Measurements from ENCODE around the gene TMEM120B.

TMEM120B gene

DNA sequence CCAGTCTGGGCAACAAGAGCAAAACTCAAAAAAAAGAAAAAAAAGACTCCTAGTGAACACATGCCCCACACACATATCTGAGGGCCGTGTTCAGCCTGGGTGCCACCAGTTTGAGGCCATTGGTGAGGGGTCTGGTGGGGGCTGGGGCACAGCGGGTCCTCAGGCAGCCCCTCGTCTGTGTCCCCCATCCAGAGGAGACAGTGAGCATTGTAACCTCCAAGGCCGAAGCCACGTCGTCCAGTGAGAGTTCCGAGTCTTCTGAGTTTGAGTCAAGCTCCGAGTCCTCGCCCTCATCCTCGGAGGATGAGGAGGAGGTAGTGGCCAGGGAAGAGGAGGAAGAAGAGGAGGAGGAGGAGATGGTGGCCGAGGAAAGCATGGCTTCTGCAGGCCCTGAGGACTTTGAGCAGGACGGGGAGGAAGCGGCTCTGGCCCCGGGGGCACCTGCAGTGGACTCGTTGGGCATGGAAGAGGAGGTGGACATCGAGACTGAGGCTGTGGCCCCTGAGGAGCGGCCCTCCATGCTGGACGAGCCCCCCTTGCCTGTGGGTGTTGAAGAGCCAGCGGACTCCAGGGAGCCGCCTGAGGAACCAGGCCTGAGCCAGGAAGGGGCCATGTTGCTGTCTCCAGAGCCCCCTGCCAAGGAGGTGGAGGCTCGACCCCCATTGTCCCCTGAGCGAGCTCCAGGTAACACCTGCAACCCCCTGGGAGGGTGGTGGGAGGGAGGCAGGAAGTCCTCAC, 106.8 kb downstream of the TMEM120B start:
- Histone ChIP-seq H3K4me3 (IDR thresholded peaks at IDR 0.05; ENCODE audit: insufficient read depth, low read depth, low read length) (no peak overlapping the region), H3K27me3 (ENCODE audit: insufficient read depth, low read depth) (no peaks in the 10 kb centered on the region), H2AFZ (ENCODE audit: low read depth) (no peak overlapping the region), H3K36me3 (ENCODE audit: insufficient read depth) (no peaks in the 10 kb centered on the region), H3K9ac (no peak overlapping the region), H3K4me1 (ENCODE audit: low read depth, poor library complexity, severe bottlenecking) (no peaks in the 10 kb centered on the region), H3K4me2 (no peak overlapping the region), H4K20me1 (ENCODE audit: insufficient read depth) (no peaks in the 10 kb centered on the region), H3K27ac (no peak overlapping the region), H3K79me2 (ENCODE audit: insufficient read depth, low read depth) (no peaks in the 10 kb centered on the region)
- TF ChIP-seq, protein P1, sequence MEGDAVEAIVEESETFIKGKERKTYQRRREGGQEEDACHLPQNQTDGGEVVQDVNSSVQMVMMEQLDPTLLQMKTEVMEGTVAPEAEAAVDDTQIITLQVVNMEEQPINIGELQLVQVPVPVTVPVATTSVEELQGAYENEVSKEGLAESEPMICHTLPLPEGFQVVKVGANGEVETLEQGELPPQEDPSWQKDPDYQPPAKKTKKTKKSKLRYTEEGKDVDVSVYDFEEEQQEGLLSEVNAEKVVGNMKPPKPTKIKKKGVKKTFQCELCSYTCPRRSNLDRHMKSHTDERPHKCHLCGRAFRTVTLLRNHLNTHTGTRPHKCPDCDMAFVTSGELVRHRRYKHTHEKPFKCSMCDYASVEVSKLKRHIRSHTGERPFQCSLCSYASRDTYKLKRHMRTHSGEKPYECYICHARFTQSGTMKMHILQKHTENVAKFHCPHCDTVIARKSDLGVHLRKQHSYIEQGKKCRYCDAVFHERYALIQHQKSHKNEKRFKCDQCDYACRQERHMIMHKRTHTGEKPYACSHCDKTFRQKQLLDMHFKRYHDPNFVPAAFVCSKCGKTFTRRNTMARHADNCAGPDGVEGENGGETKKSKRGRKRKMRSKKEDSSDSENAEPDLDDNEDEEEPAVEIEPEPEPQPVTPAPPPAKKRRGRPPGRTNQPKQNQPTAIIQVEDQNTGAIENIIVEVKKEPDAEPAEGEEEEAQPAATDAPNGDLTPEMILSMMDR (conservative IDR thresholded peaks at IDR 0.05; ENCODE audit: low read depth, low read length): no peak

GRCh38 chr12:121820056-121820455, 107.5 kb downstream of the TMEM120B start:
- Histone ChIP-seq H3K79me2 (ENCODE audit: insufficient read depth, low read depth) (no peaks in the 10 kb centered on the region), H3K4me1 (ENCODE audit: low read depth, poor library complexity, severe bottlenecking) (no peaks in the 10 kb centered on the region), H3K27me3 (ENCODE audit: insufficient read depth, low read depth) (no peaks in the 10 kb centered on the region), H2AFZ (ENCODE audit: low read depth) (no peak overlapping the region), H3K27ac (no peak overlapping the region), H4K20me1 (ENCODE audit: insufficient read depth) (no peaks in the 10 kb centered on the region), H3K36me3 (ENCODE audit: insufficient read depth) (no peaks in the 10 kb centered on the region), H3K4me3 (IDR thresholded peaks at IDR 0.05; ENCODE audit: insufficient read depth, low read depth, low read length) (no peak overlapping the region), H3K4me2 (no peak overlapping the region), H3K9ac (no peak overlapping the region)
- TF ChIP-seq, protein P1 (conservative IDR thresholded peaks at IDR 0.05; ENCODE audit: low read depth, low read length): no peak

- Histone ChIP-seq H4K20me1 (ENCODE audit: insufficient read depth) (no peaks in the 10 kb centered on the region), H3K9ac (no peak overlapping the region), H3K4me3 (IDR thresholded peaks at IDR 0.05; ENCODE audit: insufficient read depth, low read depth, low read length) (no peak overlapping the region), H2AFZ (ENCODE audit: low read depth) (no peak overlapping the region), H3K4me1 (ENCODE audit: low read depth, poor library complexity, severe bottlenecking) (no peaks in the 10 kb centered on the region), H3K4me2 (no peak overlapping the region), H3K27ac (no peak overlapping the region), H3K27me3 (ENCODE audit: insufficient read depth, low read depth) (no peaks in the 10 kb centered on the region), H3K79me2 (ENCODE audit: insufficient read depth, low read depth) (no peaks in the 10 kb centered on the region), H3K36me3 (ENCODE audit: insufficient read depth) (no peaks in the 10 kb centered on the region)
- TF ChIP-seq, protein P1 (conservative IDR thresholded peaks at IDR 0.05; ENCODE audit: low read depth, low read length): no peak
Observed at GRCh38 chr12:121822393-121823100, 110.0 kb downstream of the TMEM120B start.

DNA sequence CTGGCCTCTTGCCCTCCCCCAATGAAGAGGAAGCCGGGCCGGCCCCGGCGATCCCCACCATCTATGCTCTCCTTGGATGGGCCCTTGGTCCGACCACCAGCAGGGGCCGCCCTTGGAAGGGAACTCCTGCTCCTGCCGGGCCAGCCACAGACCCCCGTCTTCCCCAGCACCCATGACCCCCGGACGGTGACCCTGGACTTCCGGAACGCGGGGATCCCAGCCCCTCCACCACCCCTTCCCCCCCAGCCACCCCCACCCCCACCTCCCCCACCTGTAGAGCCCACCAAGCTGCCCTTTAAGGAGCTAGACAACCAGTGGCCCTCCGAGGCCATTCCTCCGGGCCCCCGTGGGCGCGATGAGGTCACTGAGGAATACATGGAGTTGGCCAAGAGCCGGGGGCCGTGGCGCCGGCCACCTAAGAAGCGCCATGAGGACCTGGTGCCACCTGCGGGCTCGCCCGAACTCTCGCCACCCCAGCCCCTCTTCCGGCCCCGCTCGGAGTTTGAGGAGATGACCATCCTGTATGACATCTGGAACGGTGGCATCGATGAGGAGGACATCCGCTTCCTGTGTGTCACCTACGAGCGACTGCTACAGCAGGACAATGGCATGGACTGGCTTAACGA, 110.7 kb downstream of the TMEM120B start:
- Histone ChIP-seq H2AFZ (ENCODE audit: low read depth) (no peak overlapping the region), H3K27ac (no peak overlapping the region), H3K4me1 (ENCODE audit: low read depth, poor library complexity, severe bottlenecking) (no peaks in the 10 kb centered on the region), H3K27me3 (ENCODE audit: insufficient read depth, low read depth) (no peaks in the 10 kb centered on the region), H3K36me3 (ENCODE audit: insufficient read depth) (no peaks in the 10 kb centered on the region), H3K79me2 (ENCODE audit: insufficient read depth, low read depth) (no peaks in the 10 kb centered on the region), H4K20me1 (ENCODE audit: insufficient read depth) (no peaks in the 10 kb centered on the region), H3K4me3 (IDR thresholded peaks at IDR 0.05; ENCODE audit: insufficient read depth, low read depth, low read length) (no peak overlapping the region), H3K4me2 (no peak overlapping the region), H3K9ac (no peak overlapping the region)
- TF ChIP-seq, protein P1 (conservative IDR thresholded peaks at IDR 0.05; ENCODE audit: low read depth, low read length): no peak

All from KMS-11 (cell line).